Vagina (tissue), 2 donors: ENCODE data around the gene CDKN1A.
A peak's percentile ranks its signal among the peaks of the same experiment; 100 is the strongest.

ENCODE experiments used
- POLR2A ChIP-seq, 2 donors: fragments of 450-650 bp; IDR thresholded peaks; one replicate each; pipeline ENCODE4 v1.6.1; 2017; ENCODE audit warnings: antibody characterized with exemption in 2 of 2, mild to moderate bottlenecking in 2 of 2, moderate library complexity in 2 of 2
- POLR2AphosphoS5 ChIP-seq, 2 donors: sonication (generic); formaldehyde crosslinking; IDR thresholded peaks; one replicate each; pipeline ENCODE4 v1.9.0; 2017; ENCODE audit warnings: antibody characterized with exemption in 2 of 2, mild to moderate bottlenecking in 2 of 2, low read depth in 1 of 2; ENCODE audit not compliant: insufficient read depth in 1 of 2
- TF ChIP-seq, protein P1 (sequence below), 3 experiments: fragments of 450-650 bp in 2 of 3; fragments of 200-600 bp in 1 of 3; sonication (generic) in 1 of 3; IDR thresholded peaks; one replicate each; pipeline ENCODE4 v1.5.1; 2017 to 2019; ENCODE audit warnings: antibody characterized with exemption in 3 of 3, mild to moderate bottlenecking in 2 of 3, moderate library complexity in 2 of 3

GRCh38 chr6:36676141-36677058 lies 2.1 kb upstream of the CDKN1A start:
- TF ChIP-seq POLR2A (IDR thresholded peaks at IDR 0.05): no peak
- TF ChIP-seq, protein P1, sequence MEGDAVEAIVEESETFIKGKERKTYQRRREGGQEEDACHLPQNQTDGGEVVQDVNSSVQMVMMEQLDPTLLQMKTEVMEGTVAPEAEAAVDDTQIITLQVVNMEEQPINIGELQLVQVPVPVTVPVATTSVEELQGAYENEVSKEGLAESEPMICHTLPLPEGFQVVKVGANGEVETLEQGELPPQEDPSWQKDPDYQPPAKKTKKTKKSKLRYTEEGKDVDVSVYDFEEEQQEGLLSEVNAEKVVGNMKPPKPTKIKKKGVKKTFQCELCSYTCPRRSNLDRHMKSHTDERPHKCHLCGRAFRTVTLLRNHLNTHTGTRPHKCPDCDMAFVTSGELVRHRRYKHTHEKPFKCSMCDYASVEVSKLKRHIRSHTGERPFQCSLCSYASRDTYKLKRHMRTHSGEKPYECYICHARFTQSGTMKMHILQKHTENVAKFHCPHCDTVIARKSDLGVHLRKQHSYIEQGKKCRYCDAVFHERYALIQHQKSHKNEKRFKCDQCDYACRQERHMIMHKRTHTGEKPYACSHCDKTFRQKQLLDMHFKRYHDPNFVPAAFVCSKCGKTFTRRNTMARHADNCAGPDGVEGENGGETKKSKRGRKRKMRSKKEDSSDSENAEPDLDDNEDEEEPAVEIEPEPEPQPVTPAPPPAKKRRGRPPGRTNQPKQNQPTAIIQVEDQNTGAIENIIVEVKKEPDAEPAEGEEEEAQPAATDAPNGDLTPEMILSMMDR (IDR thresholded peaks at IDR 0.05): no peak
- peak in 1 of 2 donors; percentile 13 for TF ChIP-seq POLR2AphosphoS5 (IDR thresholded peaks at IDR 0.05; ENCODE audit: insufficient read depth in 1 of 2, low read depth in 1 of 2)
